H1 (cell line): Measurements from ENCODE around the gene MSL1. TPM values are rescaled to one million over a fixed set of nuclear protein-coding genes. Genes with fewer than 3 reads are reported as not detected.

Experiments used
- RXRA ChIP-seq: IDR thresholded peaks from 2 replicates; pipeline ENCODE4 v1.6.1; 2011; ENCODE audit warnings: low read depth, mild to moderate bottlenecking, low read length, moderate library complexity; ENCODE audit not compliant: insufficient read depth
- polyA plus RNA-seq, 7 experiments: library from polyadenylated mRNA; depleted of rRNA in 3 of 7; stranded (reverse) in 5 of 7; unstranded in 2 of 7; fragments of >200 nt in 5 of 7; fragments of 200-250 nt in 2 of 7; gene quantifications; 1 replicate in 5 of 7; 2 replicates in 1 of 7; 4 replicates in 1 of 7; pipeline versions ENCODE4 v1.2.1 to v1.2.3, GENCODE V29; 2011 to 2013; ENCODE audit warnings: missing spikeins in 2 of 7, mixed read lengths in 2 of 7
- total RNA-seq: library from RNA; stranded (reverse); fragmentation: NEBNext Ultra II Directional; extraction: Animal tissue kit (Norgen Biotek cat#: 25700); gene quantifications from 2 replicates; pipeline ENCODE4 v1.2.1, GENCODE V29; 2021

The MSL1 gene
- total and polyA plus RNA-seq, 2 of the 8 experiments (the other 6 are each of a cell fraction or from before 2014, with no cell fraction given) = 24.1 to 66.5 TPM

- TF ChIP-seq RXRA = no peak
Measured at GRCh38 chr17:40092581-40092980, 29.2 kb upstream of the MSL1 start (continued).
